Mesenchymal stem cell (in vitro differentiated cells and primary cell): ENCODE measurements around the gene PARN.
A peak's percentile ranks its signal among the peaks of the same experiment; 100 is the strongest.

Source experiments
- DNase-seq: peaks from one replicate; pipeline ENCODE4 v3.0.0-alpha.2; 2013
- H2AFZ ChIP-seq: one replicate; pipeline ENCODE4 v1.6.1; 2013; ENCODE audit warnings: low read depth, mild to moderate bottlenecking, control low read depth, inconsistent platforms, low read length, moderate library complexity
- H2AK5ac ChIP-seq: 2 replicates; pipeline ENCODE4 v1.6.1; 2013; ENCODE audit warnings: low read length, moderate library complexity, mild to moderate bottlenecking, inconsistent platforms; ENCODE audit not compliant: severe bottlenecking
- H2BK120ac ChIP-seq: one replicate; pipeline ENCODE4 v1.6.1; 2013; ENCODE audit warnings: low read depth, mild to moderate bottlenecking, inconsistent platforms, low read length, moderate library complexity
- H2BK12ac ChIP-seq, 2 experiments: one replicate each; pipeline ENCODE4 v1.6.1; 2013; ENCODE audit warnings: inconsistent platforms in 2 of 2, low read length in 2 of 2, mild to moderate bottlenecking in 2 of 2, moderate library complexity in 2 of 2, control low read depth in 1 of 2
- H2BK15ac ChIP-seq: one replicate; pipeline ENCODE4 v1.6.1; 2013; ENCODE audit warnings: mild to moderate bottlenecking, low read depth, inconsistent platforms; ENCODE audit not compliant: poor library complexity, severe bottlenecking
- H2BK5ac ChIP-seq: 2 replicates; pipeline ENCODE4 v1.6.1; 2013; ENCODE audit warnings: low read depth, mild to moderate bottlenecking, low read length, control low read depth, inconsistent platforms; ENCODE audit not compliant: poor library complexity, severe bottlenecking
- H3K14ac ChIP-seq, 2 experiments: one replicate each; pipeline ENCODE4 v1.6.1; 2013; ENCODE audit warnings: inconsistent platforms in 2 of 2, low read length in 2 of 2, control low read depth in 1 of 2, mild to moderate bottlenecking in 1 of 2, moderate library complexity in 1 of 2
- H3K18ac ChIP-seq, 2 experiments: one replicate each; pipeline ENCODE4 v1.6.1; 2013; ENCODE audit warnings: inconsistent platforms in 2 of 2, low read length in 2 of 2, control low read depth in 1 of 2, low read depth in 1 of 2, mild to moderate bottlenecking in 1 of 2
- H3K23ac ChIP-seq, 2 experiments: one replicate each; pipeline ENCODE4 v1.6.1; 2013; ENCODE audit warnings: inconsistent platforms in 2 of 2, low read length in 2 of 2, mild to moderate bottlenecking in 2 of 2, moderate library complexity in 2 of 2, control low read depth in 1 of 2
- H3K27ac ChIP-seq: 2 replicates; pipeline ENCODE4 v1.5.1; 2013; ENCODE audit warnings: mild to moderate bottlenecking, moderate library complexity, low read length, control low read depth, inconsistent platforms; ENCODE audit not compliant: poor library complexity, severe bottlenecking
- H3K27me3 ChIP-seq, 2 experiments: 2 replicates each; pipeline versions ENCODE4 v1.6.1 to v1.7.0; 2013; ENCODE audit warnings: low read length in 2 of 2, mild to moderate bottlenecking in 2 of 2, moderate library complexity in 2 of 2, control low read depth in 1 of 2, inconsistent platforms in 1 of 2; ENCODE audit not compliant: control insufficient read depth in 1 of 2, insufficient read depth in 1 of 2
- H3K36me3 ChIP-seq, 2 experiments: 2 replicates each; pipeline versions ENCODE4 v1.6.1 to v1.7.0; 2013; ENCODE audit warnings: low read length in 2 of 2, control low read depth in 1 of 2, inconsistent platforms in 1 of 2, low read depth in 1 of 2, mild to moderate bottlenecking in 1 of 2; ENCODE audit not compliant: insufficient read depth in 2 of 2, control insufficient read depth in 1 of 2
- H3K4ac ChIP-seq, 2 experiments: one replicate each; pipeline ENCODE4 v1.6.1; 2013; ENCODE audit warnings: inconsistent platforms in 2 of 2, low read length in 2 of 2, mild to moderate bottlenecking in 2 of 2, moderate library complexity in 2 of 2, control low read depth in 1 of 2, low read depth in 1 of 2
- H3K4me1 ChIP-seq: 2 replicates; pipeline ENCODE4 v1.6.1; 2013; ENCODE audit warnings: low read depth, low read length, control low read depth; ENCODE audit not compliant: control insufficient read depth, insufficient read depth
- H3K4me2 ChIP-seq: 2 replicates; pipeline ENCODE4 v1.6.1; 2013; ENCODE audit warnings: low read length, mild to moderate bottlenecking, inconsistent platforms; ENCODE audit not compliant: poor library complexity, severe bottlenecking
- H3K4me3 ChIP-seq, 2 experiments: 2 replicates each; pipeline versions ENCODE4 v1.5.1 to v1.7.0; 2013; ENCODE audit warnings: low read length in 2 of 2, mild to moderate bottlenecking in 2 of 2, control low read depth in 1 of 2, low read depth in 1 of 2; ENCODE audit not compliant: insufficient read depth in 1 of 2
- H3K79me1 ChIP-seq: replicated peaks from 2 replicates; pipeline ENCODE4 v1.6.1; 2013; ENCODE audit warnings: mild to moderate bottlenecking, control low read depth, low read length, inconsistent platforms; ENCODE audit not compliant: poor library complexity, severe bottlenecking
- H3K9ac ChIP-seq: 2 replicates; pipeline ENCODE4 v1.7.0; 2013; ENCODE audit warnings: mild to moderate bottlenecking, low read length, moderate library complexity
- H3K9me3 ChIP-seq: 2 replicates; pipeline ENCODE4 v1.7.0; 2013; ENCODE audit warnings: mild to moderate bottlenecking, low read length; ENCODE audit not compliant: control insufficient read depth
- H4K8ac ChIP-seq: one replicate; pipeline ENCODE4 v1.6.1; 2013; ENCODE audit warnings: inconsistent platforms, mild to moderate bottlenecking, low read length, moderate library complexity
- H4K91ac ChIP-seq: one replicate; pipeline ENCODE4 v1.6.1; 2013; ENCODE audit warnings: mild to moderate bottlenecking, low read length, inconsistent platforms
- WGBS: methylation state at CpG from one replicate; pipeline ENCODE4 v1.1.7; 2013; ENCODE audit warnings: mixed read lengths; 5-methylcytosine and 5-hydroxymethylcytosine counted together

Gene PARN

GRCh38 chr16:14528306-14528705 lies 101.8 kb downstream of the PARN start:
- Histone ChIP-seq H2BK15ac (no peak overlapping the region), H2BK12ac (no peak overlapping the region), H3K36me3 (peaks cover 2 to 10% of the 10 kb centered on the region in 2 experiments), H3K14ac (no peak overlapping the region), H3K27me3 (no peaks in the 10 kb centered on the region), H3K23ac (no peak overlapping the region), H3K9me3 (no peaks in the 10 kb centered on the region), H2BK5ac (no peak overlapping the region), H3K4ac (no peak overlapping the region), H3K4me3 (peak overlapping the region in 1 of 2 experiments; percentile 65), H3K4me1 (peaks cover 5% of the 10 kb centered on the region), H2AFZ (no peak overlapping the region), H4K8ac (no peak overlapping the region), H2AK5ac (peak overlapping the region; percentile 13), H3K4me2 (no peak overlapping the region), H4K91ac (no peak overlapping the region), H3K18ac (no peak overlapping the region), H3K9ac (peak overlapping the region; percentile 83), H3K27ac (peak overlapping the region; percentile 16), H2BK120ac (no peak overlapping the region), H3K79me1 (peaks cover 7% of the 10 kb centered on the region)
- WGBS, result 93% methylated on average over 3 of the region's 4 CpGs
- DNase-seq, result no peak

DNA sequence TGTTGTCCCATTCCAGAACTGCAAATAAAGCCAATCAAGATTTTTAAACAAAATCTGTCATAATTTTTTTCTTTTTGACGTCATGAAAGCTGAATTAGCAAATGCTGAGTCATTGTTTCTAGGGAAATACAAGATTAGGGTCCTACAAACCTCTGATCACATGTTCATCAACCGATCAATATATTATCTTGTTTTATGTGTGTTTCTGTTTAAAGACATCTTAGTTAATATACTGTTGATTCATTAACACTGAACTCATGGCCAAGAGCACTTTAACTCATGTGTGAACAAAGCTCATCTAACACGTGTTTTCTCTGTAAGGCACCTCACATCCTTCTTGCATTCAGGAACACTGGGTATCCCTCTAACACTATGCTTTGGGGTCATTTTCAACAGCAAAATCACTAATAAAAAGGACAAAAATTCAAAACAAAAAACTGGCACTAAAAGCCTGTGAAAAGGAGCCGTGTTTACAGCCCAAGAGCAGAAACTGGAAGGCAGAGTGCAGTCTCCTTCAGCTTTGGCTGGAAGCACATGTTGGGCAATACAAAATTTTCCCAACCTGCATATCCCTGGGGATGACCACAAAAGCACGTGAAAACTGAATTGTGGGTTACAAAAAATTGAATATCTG lies 102.5 kb downstream of the PARN start:
- Histone ChIP-seq H2AK5ac (no peak overlapping the region), H2BK12ac (no peak overlapping the region), H3K4ac (no peak overlapping the region), H3K14ac (no peak overlapping the region), H3K27ac (no peak overlapping the region), H3K4me3 (peak overlapping the region in 1 of 2 experiments; percentile 65), H3K18ac (no peak overlapping the region), H4K91ac (no peak overlapping the region), H3K79me1 (peaks cover 9% of the 10 kb centered on the region), H3K9me3 (no peaks in the 10 kb centered on the region), H2BK15ac (no peak overlapping the region), H2AFZ (no peak overlapping the region), H3K36me3 (peaks cover 2 to 5% of the 10 kb centered on the region in 2 experiments), H4K8ac (no peak overlapping the region), H2BK5ac (no peak overlapping the region), H3K9ac (peak overlapping the region; percentile 83), H2BK120ac (no peak overlapping the region), H3K27me3 (no peaks in the 10 kb centered on the region), H3K23ac (no peak overlapping the region), H3K4me1 (peaks cover 5% of the 10 kb centered on the region), H3K4me2 (no peak overlapping the region)
- 75% methylated on average over 3 of the region's 5 CpGs for WGBS
- peak; percentile 65 for DNase-seq

DNA sequence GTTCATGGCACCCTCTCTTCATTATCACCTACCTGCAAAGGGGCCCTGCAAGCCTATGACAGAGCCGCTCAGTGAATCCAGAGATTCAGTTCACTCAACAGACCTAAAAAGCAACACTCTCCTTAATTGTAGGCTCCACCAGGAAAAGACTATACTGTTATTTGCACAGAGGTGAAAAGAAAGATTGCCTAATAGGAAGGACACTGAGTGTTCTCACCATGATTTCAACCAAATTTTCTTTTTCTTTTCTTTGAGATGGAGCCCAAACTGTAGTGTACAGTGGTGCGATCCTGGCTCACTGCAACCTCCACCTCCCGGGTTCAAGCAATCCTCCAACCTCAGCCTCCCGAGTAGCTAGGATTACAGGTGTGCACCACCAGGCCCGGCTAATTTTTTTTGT lies 104.5 kb downstream of the PARN start:
- Histone ChIP-seq H3K9me3 (no peaks in the 10 kb centered on the region), H4K91ac (no peak overlapping the region), H3K79me1 (peaks cover 19% of the 10 kb centered on the region), H3K4me2 (no peak overlapping the region), H2AFZ (no peak overlapping the region), H3K4me1 (peaks cover 5% of the 10 kb centered on the region), H3K4ac (no peak overlapping the region), H3K27ac (no peak overlapping the region), H4K8ac (no peak overlapping the region), H3K9ac (no peak overlapping the region), H3K18ac (no peak overlapping the region), H3K27me3 (no peaks in the 10 kb centered on the region), H3K14ac (no peak overlapping the region), H2BK12ac (no peak overlapping the region), H2AK5ac (no peak overlapping the region), H3K36me3 (peaks cover 0 to 5% of the 10 kb centered on the region in 2 experiments), H3K4me3 (no peak overlapping the region), H3K23ac (no peak overlapping the region), H2BK120ac (no peak overlapping the region), H2BK5ac (no peak overlapping the region), H2BK15ac (no peak overlapping the region)
- WGBS, result 95% methylated on average over 5 of the region's 5 CpGs
- no peak for DNase-seq

- Histone ChIP-seq H2AK5ac (no peak overlapping the region), H3K14ac (no peak overlapping the region), H3K18ac (no peak overlapping the region), H4K8ac (no peak overlapping the region), H2BK12ac (no peak overlapping the region), H3K4me1 (peaks cover 5% of the 10 kb centered on the region), H3K9ac (no peak overlapping the region), H2BK15ac (no peak overlapping the region), H2AFZ (no peak overlapping the region), H2BK5ac (no peak overlapping the region), H2BK120ac (no peak overlapping the region), H3K9me3 (no peaks in the 10 kb centered on the region), H3K27me3 (no peaks in the 10 kb centered on the region), H3K36me3 (peaks cover 0 to 5% of the 10 kb centered on the region in 2 experiments), H3K27ac (no peak overlapping the region), H4K91ac (no peak overlapping the region), H3K79me1 (peaks cover 19% of the 10 kb centered on the region), H3K23ac (no peak overlapping the region), H3K4ac (no peak overlapping the region), H3K4me2 (no peak overlapping the region), H3K4me3 (no peak overlapping the region)
- 100% methylated on average over 2 of the region's 3 CpGs for WGBS
- no peak for DNase-seq
Measured at GRCh38 chr16:14524979-14525378, 105.1 kb downstream of the PARN start.
